Measurements from ENCODE around the gene RHAG.

Gene RHAG

DNA sequence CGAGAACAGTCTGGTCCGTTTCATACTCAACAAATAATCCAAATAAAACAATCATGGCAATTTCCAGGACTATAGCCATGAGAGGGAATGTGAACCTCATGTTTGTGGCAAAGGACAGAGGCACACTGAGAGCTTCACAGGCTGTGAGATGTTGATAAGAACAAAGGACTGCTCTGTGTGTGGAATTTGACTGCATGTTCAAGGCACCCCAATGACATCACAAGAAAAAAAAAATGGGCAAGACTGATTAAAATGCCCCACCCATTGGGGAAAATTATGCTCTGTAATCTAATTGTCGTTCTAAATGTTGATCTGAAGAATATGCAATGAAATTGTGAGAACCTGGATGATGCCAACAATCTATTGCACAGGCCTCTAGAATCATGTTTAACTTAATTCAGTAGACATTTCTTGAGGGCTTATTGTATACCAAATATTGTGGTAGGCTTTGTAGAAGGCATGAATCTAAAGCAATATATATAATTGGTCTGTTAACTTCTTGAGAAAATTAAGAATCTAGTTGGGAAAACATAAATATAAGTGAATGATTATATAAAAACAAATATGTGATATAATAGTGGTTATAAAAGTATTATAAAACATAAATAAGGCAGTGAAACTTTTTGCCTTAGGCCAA is at the start of gene RHAG:
RHAG (minus strand) TSS at position 127 of the 637 bp plus-strand sequence; CDS start at position 100, 27 bp downstream.
- TF ChIP-seq, protein P1, sequence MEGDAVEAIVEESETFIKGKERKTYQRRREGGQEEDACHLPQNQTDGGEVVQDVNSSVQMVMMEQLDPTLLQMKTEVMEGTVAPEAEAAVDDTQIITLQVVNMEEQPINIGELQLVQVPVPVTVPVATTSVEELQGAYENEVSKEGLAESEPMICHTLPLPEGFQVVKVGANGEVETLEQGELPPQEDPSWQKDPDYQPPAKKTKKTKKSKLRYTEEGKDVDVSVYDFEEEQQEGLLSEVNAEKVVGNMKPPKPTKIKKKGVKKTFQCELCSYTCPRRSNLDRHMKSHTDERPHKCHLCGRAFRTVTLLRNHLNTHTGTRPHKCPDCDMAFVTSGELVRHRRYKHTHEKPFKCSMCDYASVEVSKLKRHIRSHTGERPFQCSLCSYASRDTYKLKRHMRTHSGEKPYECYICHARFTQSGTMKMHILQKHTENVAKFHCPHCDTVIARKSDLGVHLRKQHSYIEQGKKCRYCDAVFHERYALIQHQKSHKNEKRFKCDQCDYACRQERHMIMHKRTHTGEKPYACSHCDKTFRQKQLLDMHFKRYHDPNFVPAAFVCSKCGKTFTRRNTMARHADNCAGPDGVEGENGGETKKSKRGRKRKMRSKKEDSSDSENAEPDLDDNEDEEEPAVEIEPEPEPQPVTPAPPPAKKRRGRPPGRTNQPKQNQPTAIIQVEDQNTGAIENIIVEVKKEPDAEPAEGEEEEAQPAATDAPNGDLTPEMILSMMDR (conservative IDR thresholded peaks at IDR 0.05; ENCODE audit: low read depth, low read length), result no peak
- no peak for DNase-seq (ENCODE audit: low read depth)
- H3K4me3 ChIP-seq (ENCODE audit: low read length), result no peak within 1 kb of the TSS

DNA sequence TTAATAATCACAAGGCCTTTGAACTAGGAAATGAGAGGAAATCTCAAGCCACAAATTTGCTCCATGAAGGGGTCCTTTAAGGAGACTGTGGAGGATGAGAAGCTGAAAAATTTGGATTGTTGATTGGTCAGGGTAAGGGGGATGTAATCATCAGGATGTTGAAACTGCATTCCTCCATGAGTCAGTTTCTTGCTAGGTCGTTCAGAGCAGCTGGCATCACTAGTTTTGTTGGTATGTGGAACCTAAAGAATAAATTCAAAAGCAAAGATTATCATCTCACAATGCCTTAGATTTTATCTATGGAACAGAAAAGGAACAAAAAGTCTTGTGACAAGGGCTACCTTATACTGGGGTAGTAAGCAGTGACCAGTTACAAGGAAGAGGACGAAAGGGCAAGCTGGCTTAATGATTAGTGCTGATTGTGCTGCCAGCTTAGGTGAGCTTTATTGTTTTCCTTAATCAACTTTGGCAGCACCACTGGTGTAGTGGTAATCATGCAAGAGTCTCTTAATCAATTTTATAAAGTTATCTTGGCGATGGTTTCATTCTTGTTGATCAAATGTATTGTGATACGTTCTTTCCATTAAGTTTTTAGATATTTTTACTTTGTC is 40.1 kb upstream of the RHAG start:
- DNase-seq (ENCODE audit: low read depth), result peak; percentile 75
- H3K4me3 ChIP-seq (ENCODE audit: low read length), result no peak overlapping the region
- TF ChIP-seq, protein P1 (conservative IDR thresholded peaks at IDR 0.05; ENCODE audit: low read depth, low read length), result no peak

DNA sequence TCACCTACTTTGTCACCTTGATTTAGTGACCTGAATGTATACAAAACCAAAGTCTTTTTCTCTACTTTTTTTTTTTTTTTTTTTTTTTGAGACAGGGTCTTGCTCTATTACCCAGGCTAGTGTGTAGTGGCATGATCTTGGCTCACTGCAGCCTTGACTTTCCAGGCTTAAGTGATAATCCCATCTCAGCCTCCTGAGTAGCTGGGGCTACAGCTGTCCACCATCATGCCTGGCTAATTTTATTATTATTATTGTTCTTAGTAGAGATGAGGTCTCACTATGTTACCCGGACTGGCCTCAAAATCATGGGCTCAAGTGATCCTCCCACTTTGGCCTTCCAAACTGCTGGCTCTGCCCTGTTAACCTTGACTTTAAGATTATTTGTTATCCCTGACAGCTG is 39.2 kb upstream of the RHAG start:
- no peak overlapping the region for H3K4me3 ChIP-seq (ENCODE audit: low read length)
- TF ChIP-seq, protein P1 (conservative IDR thresholded peaks at IDR 0.05; ENCODE audit: low read depth, low read length), result no peak
- DNase-seq (ENCODE audit: low read depth), result no peak

DNA sequence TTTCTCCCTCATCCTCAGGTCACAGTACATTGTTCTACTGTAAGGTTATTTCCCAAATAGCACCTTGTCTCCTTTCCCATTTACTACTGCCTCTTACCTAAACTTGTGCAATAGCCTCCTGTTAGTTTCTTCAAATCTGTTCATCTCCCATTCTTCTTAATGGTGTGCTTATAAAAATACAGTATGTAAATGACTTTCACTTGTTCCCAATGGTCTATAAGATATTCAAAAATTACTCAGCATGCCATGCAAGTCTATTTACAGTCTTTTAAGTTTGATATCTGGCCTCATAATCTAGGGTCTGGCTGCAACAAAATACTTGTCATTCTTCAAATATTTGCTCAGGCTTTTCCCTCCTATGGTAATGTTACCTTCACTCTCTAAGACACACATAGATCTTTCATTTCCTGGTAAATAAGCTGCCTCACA is 31.5 kb upstream of the RHAG start:
- H3K4me3 ChIP-seq (ENCODE audit: low read length), result no peak overlapping the region
- peak; percentile 62 for DNase-seq (ENCODE audit: low read depth)
- TF ChIP-seq, protein P1 (conservative IDR thresholded peaks at IDR 0.05; ENCODE audit: low read depth, low read length), result no peak

DNA sequence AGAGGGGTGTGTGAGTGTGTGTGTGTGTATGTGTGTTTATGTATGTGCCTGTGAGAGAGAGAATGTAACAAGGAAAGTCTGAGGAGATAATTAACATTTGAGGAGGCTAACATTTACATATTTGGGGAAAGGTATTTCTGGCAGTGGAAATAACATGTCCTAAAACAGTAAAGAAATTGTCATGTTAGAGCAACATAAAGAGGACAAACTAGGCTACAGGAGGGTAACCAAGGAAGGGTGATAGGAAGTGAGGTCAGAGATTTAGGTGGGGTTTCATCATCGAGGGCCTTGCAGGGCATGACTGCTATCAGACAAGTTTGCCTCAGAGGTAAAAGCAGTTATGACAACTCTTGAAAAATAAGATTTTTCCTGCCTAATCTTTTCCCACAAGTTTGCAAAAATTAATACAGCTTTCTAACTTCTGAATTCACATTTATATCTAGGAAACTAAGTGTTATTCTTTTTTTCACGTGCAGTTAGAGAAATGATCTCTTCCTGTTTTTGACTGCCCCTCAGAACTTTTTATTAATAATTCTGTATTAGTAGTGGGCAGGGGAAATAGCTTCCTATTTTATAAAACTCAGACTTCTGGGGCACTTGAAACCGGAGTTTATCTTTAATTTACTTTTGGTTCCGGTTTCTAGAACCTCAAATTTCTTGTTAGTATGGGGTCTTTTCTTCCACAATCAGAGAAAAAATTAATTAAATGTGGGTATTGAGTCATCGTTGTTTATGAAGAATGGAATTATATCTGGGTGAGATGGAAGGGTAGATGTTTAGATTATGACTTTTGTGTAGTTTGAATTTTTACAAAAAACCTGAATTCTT is 30.5 kb upstream of the RHAG start:
- no peak for DNase-seq (ENCODE audit: low read depth)
- H3K4me3 ChIP-seq (ENCODE audit: low read length), result no peak overlapping the region
- TF ChIP-seq, protein P1 (conservative IDR thresholded peaks at IDR 0.05; ENCODE audit: low read depth, low read length), result no peak

DNA sequence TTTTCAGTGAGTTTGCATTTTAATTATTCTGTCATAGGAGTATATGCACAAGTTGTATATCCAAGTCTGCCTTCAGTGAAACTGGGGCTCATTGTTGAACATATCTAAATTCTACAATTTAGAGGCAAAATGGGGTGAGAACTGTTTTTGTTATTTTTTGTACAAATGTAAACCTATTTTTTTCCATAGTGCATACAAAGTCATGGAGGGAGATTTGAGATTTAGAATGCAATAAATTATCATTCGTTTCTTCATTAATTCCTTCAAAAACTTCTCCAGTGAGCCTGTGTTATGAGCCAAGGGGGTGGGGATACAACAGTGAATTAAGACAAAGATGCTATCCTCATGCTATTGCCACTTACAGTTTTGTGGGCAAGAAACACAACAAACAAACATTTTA is 29.8 kb upstream of the RHAG start:
- H3K4me3 ChIP-seq (ENCODE audit: low read length), result no peak overlapping the region
- TF ChIP-seq, protein P1 (conservative IDR thresholded peaks at IDR 0.05; ENCODE audit: low read depth, low read length), result no peak
- no peak for DNase-seq (ENCODE audit: low read depth)

All from retinal pigment epithelial cell (primary cell).